KOPT-K1 (cell line): Measurements from ENCODE around the gene CSPG4.
"Not testable (repeated sequence)": the region's sequence is repeated elsewhere in the genome, so short reads cannot be mapped to it uniquely, and the experiment has no call there.

Experiments used
- H3K27ac ChIP-seq: fragments of 200-600 bp; sonication (generic); 2 replicates; pipeline ENCODE4 v1.5.1; 2016; ENCODE audit warnings: antibody characterized with exemption, mild to moderate bottlenecking, low read depth, low read length; ENCODE audit not compliant: poor library complexity, severe bottlenecking
- H3K36me3 ChIP-seq: fragments of 200-600 bp; sonication (generic); 2 replicates; pipeline ENCODE4 v1.5.1; 2017; ENCODE audit warnings: antibody characterized with exemption, mild to moderate bottlenecking, low read length, moderate library complexity; ENCODE audit not compliant: insufficient read depth
- H3K9me3 ChIP-seq: fragments of 200-600 bp; sonication (generic); 2 replicates; pipeline ENCODE4 v1.5.1; 2017; ENCODE audit warnings: antibody characterized with exemption, low read length, mild to moderate bottlenecking; ENCODE audit not compliant: insufficient read depth, poor library complexity, severe bottlenecking

The CSPG4 gene

DNA sequence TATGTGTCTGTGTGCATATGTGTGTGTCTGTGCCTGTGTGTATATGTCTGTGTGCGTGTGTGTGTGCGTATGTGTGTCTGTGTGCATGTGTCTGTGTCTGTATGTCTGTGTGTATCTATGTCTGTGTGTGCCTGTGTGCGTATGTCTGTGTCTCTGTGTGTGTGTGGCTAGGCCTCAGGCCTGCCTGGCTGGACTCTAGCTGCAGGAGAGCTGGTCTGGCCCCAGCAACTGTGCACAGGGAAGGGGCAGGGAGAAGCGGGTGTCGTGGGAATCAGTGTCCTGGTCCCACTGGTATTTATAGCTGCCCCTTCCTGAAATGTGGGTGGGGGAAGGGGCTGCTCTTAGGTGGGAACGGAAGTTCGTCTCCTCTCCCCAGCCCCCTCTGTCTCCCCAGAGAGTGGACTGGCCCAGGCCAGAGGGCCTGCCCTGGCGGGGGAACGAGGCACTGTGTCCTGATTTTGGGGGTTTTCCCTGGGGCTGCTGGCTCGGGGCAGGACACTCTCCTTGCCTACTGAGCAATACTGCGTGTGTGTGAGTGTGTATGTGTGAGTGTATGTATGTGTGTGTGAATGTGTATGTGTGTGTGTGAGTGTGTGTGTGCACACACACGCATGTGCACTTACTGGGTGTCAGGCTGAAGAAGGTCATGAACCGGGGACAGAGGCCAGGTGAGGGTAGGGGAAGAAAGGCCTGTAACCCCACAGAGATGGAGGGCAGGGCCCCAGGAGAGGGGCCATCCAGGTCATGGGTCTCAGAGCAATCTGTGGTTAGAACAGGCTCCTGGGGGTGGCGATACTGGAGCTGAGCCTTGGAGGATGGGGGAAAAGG is 6.6 kb downstream of the CSPG4 start:
- no peaks in the 10 kb centered on the region for H3K9me3 ChIP-seq

DNA sequence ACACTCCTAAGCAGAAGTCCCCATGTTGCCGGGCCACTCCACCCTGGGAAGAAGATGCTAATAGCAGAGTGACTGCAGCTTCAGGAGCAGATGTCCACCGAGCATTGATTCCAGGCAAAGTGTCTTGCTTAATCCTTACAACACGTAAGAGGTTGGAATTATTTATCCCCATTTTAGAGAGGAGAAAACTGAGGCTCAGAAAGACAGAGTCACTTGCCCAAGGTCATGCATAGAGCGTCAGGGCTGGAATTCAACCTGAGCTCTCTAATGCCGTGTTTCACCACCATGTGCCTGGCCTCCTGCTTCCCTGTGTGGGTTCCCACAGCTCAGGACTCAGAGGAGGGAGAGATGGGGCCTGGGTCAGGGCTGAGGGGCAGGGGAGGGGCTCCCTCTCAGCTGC is 7.3 kb downstream of the CSPG4 start:
- H3K9me3 ChIP-seq, H3K27ac ChIP-seq, H3K36me3 ChIP-seq: not testable (repeated sequence)

More for the DNA sequence above, 6.6 kb downstream of the CSPG4 start:
- H3K27ac ChIP-seq, result no peak overlapping the region
- H3K36me3 ChIP-seq, result no peaks in the 10 kb centered on the region

DNA sequence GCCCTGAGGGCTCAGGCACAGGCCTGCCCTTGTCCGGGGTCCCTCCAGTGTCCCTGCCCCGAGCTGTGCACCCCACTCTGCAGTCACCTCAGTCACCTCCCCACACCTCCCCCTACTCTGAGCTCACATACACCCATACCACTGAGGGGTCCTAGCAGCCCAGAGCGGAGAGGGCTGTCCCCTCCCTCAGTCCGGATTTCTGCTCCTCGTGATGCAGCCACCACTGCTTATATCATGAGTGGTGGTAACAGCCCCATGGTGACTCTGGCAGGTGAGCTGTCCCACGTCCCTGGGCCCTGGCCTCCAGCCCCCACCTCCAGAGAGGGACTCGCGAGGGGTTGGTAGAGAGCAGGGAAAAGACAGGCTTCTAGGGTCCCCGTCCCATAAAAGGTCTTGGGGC is 8.0 kb downstream of the CSPG4 start:
- Histone ChIP-seq H3K27ac (no peak overlapping the region), H3K36me3 (no peaks in the 10 kb centered on the region), H3K9me3 (no peaks in the 10 kb centered on the region)

DNA sequence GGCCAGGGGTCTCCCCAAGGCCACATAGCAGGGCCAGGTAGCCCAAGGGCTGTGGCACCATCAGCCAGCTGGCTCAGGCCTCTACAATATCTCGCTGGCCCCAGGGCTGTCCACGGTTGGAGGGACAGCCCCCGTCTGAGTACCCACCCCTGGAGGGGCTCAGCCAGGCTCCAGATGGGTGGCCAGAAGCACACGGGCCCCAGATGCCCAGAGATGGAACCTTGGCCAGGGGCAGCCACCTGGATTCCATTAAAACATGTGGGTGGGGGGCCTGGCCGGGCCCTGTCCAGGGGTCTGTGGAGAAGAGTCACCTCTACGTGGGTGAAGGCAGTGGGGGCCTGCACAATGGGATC is 8.4 kb downstream of the CSPG4 start:
- H3K27ac ChIP-seq, result no peak overlapping the region
- no peaks in the 10 kb centered on the region for H3K9me3 ChIP-seq
- no peaks in the 10 kb centered on the region for H3K36me3 ChIP-seq

DNA sequence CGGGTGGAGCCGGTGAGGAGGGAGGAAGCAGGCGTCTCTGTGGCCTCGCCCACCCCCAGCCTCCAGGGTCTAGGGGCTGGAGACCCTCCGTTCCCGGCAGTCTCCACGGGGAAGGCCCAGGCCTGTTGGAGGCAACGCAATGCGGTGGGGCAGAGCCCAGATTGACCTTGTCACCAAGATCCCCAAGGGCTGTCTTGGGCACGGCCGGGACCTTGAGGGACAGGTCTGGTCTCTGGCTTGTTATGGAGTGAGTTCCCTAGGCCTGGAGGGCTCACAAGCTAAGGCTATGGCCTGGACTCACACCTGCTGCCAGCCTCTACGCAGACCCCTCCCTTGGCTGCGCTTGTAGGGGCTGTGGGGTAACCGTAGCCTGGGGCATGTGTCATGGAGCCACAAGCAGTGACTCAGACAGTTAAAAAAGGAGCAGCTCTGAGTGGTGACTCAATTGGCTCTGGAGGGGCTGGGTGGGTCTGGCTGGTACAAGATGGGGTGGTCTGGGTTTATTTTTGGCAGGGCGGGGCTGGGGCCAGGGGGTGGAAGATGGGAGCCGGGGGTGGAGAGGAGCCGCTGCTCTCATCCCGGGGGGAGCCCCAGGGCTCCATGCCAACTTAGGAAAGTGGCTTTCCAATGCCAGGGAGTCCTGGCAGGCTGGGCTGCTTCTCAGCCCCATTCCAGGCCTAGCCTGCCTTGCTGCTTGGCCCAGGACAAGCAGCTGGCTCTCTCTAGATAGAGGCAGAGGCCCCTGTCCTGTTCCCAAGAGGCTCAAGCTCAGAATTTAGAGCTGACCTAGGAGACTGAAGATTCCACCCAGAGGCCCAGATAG is 9.0 kb downstream of the CSPG4 start:
- not testable (repeated sequence) for H3K36me3 ChIP-seq, H3K9me3 ChIP-seq, H3K27ac ChIP-seq

DNA sequence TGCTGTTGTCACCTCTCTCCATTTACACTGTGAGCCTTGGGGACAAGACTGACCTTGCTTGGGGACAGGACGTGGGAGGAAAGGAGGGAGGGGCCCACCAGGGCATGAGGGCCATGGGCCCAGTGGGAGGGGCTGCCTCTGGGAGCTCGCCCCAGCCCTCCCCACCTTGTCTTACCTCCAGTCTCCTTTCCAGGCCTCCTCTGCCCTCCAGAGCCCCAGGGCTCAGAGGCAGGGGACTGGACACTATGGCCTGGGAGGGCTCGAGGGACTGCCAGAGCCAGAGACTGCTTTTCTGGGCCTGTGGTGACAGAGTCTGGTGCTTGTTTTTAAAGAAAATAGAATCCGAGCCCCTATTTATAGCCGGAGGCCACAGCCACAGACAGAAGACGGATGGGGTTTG is 10.2 kb downstream of the CSPG4 start:
- Histone ChIP-seq H3K36me3 (no peaks in the 10 kb centered on the region), H3K27ac (no peak overlapping the region), H3K9me3 (no peaks in the 10 kb centered on the region)

DNA sequence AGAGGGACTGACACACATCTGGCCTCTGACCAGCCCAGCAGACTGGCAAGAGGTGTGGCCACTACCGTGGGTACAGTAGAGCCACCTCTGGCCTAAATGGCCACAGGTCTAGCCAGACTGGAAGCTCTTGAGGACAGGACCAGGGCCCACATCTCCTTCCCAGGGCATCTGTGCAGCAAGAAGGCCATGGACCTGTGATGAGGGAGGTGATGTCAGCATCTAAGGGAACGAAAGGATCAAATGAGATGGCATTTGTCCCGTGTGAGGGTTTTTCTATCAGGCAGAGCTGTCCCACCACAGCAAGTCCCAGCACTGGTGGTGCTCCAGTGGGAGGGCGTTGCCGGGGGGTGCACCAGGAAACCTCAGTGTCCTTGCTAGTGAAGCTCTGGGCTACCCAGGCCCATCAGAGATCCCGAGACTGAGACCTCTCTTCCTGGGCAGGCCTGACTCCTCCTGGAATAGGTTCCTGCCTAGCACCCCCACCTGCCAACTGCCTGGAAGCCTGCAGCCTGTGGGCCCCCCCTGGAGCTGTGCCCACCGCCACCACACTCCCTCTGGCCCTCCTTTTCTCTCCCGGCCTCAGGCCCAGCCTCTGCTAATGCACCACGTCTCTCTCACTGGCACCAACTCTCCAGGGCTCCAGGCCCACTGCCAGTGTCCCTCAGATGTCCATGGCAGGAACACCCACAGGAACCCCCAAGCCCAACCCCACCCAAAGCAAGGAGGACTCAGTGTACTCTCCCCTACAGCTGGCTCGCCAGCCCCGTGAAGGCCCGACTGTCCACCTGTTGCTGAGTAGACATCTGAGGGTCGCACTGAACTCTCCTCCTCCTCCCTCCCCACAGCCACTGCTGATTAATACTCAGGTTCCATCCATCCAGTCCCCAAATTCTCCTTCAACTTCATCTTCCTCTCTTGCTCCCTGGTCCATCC is 11.3 kb downstream of the CSPG4 start:
- H3K9me3 ChIP-seq, H3K36me3 ChIP-seq, H3K27ac ChIP-seq: not testable (repeated sequence)

DNA sequence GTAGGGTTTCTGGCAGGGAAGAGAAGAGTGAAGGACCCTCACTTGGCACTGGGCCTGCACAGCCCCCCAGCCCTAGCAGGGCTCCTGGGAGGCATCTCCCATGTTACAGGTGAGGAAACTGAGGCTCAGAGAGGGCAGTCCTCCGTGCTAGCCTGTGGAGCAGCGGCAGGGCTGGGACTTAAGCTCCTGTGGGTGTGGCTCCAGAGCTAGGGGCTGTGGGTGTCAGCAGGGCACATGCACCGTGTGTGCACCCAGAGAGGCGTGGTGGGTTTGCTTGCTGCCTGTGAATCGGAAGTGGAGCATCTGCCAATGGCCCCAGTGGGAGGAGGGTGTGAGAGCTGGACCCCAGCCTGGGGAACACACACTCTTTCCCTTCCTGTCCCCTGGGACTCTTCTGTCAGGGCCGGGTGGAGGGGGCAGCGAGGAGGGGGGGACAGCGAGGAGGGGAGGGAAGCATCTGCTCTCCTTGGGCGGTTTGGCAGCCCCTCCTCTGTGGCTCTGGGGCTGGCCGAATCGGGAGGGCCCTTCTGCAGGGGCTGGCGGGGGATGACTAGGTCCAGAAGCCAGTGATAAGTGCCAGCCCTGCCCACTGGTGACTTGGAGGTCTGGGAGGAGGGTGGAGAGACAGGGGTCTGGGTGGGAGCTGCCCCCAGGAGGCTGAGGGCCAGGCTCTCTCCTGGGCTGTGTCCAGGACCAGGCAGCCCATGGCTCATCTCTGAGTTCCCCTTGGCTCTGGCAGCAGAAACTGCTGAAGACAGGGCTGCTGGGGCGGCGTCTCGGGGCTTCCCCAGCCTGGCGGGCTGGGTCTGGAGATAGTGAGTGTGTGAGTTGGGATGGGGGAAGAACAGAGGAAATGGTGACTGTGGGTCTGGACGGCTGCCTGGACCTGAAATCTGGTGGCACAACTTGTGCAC is 12.4 kb downstream of the CSPG4 start:
- not testable (repeated sequence) for H3K27ac ChIP-seq, H3K9me3 ChIP-seq, H3K36me3 ChIP-seq

DNA sequence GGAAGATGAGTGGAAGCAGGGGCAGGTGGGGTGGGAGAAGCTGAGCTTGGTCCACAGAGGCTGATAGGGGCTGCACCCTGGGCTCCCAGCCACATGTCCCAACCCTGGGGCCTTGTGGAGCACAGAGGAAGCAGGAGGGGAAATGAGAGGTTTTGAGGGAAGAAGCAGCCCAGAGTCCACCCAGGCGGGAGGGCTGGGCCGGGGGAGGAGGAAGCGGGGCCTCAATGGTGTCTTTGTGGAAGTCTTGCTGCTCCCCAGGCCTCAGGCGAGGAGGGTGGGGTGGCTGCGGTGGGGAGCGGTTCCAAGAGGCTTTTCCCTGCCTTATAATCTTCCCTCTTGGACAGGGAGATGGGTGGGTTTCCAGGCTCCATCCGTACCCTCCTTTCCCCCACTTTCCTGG is 13.1 kb downstream of the CSPG4 start:
- H3K27ac ChIP-seq, H3K9me3 ChIP-seq, H3K36me3 ChIP-seq: not testable (repeated sequence)

DNA sequence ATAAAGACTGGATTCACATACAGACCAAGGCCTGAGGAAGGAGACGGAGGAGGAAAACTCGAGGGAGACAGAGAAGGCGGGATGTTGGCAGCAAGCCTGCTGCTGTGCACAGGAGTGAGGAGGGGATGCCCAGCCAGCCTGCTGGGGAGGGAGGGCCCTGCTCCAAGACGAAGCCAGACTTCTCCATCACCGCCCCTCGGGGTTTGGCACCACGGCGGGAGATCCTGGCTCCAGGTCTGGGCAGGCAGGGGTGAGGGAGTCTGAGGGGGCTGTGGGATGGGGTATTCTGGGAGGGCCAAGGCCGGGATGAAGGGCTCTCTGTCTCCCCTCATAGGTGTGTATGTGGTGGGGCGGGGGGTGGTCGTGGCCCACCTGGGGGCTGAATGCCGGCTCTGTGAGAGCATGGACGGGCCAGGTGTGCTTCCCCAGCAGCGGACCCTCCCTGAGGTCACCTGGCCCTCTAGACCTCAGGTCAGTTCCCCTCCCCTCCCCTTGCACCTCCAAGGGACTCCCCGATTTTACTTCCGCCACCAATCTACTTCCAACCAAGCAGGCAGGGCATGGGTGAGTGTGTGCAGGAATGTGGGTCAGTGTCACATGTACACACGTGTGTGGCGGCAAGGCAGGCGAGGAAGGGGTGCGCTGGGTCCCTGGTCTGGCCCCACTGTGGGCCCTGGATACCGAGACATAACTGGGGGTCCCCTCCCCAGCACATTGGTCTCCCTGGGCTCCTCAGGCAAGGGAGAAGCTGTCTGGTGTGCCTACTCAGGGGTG is 14.5 kb downstream of the CSPG4 start:
- H3K36me3 ChIP-seq, H3K9me3 ChIP-seq, H3K27ac ChIP-seq: not testable (repeated sequence)

DNA sequence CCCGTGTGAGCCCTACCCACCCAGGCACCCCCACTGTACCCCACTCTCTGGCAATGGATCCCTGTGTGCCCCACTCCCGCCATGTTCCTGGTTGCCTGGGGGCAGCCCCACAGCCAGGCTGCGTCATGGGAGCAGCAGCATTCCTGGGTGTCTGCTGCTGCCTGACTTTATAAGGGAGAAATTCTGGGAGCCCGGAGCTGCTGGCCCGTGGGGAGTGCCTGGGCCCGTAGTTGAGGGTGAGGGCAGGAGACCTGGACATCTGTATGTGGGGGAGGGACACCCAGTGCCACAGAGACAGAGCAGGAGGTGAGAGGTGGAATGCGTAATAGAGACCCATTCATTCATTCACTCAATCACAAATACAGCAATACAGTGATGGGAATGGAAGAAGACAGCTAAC is 15.1 kb downstream of the CSPG4 start:
- Histone ChIP-seq H3K27ac (no peak overlapping the region), H3K36me3 (no peaks in the 10 kb centered on the region), H3K9me3 (no peaks in the 10 kb centered on the region)

DNA sequence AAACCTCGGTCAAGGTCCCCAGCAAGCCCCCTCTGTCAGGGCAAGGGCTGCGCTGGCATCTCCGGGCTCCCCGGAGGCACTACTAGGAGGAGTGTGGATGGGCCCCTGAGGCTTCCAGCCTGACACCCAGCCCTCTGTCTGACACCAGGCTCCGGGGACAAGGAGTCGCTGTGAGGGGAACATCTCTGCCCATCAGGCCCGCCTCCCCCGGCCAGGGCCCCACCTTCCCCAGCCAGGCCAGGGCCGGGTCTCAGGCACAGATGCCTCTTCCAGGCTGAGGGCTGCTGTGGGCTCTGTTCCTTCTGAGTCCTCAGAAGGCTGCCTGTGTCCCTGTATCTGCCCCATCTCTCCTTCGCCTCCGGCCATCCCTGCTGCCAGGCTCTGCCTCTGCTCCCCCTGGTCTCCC is 15.8 kb downstream of the CSPG4 start:
- Histone ChIP-seq H3K36me3 (no peaks in the 10 kb centered on the region), H3K27ac (no peak overlapping the region), H3K9me3 (no peaks in the 10 kb centered on the region)

DNA sequence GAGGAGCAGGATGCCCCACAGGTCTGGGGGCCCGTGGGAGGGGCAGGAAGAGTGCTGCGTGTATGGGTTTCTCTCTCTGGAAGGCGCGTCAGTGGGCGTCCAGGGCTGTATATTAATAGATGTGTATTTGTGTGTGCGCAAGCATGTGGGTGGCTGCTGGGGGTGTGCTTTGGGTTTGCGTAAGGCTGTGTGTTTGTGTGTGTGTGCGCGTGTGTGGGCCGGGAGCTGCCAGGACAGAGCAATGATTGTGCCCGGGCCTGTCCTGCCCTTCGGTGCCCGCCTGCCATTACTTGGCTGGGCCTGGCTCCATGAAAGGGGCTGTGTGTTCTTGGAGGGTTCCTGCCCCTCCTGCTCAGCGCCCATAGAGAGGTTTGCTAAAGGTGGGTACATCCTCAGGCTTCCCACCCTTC is 16.3 kb downstream of the CSPG4 start:
- H3K36me3 ChIP-seq, result no peaks in the 10 kb centered on the region
- H3K9me3 ChIP-seq, result no peaks in the 10 kb centered on the region
- H3K27ac ChIP-seq, result no peak overlapping the region
